ENCODE measurements around the gene KDF1. TPM values are rescaled to one million over a fixed set of nuclear protein-coding genes. Genes with fewer than 3 reads are reported as not detected.

The KDF1 gene, protein sequence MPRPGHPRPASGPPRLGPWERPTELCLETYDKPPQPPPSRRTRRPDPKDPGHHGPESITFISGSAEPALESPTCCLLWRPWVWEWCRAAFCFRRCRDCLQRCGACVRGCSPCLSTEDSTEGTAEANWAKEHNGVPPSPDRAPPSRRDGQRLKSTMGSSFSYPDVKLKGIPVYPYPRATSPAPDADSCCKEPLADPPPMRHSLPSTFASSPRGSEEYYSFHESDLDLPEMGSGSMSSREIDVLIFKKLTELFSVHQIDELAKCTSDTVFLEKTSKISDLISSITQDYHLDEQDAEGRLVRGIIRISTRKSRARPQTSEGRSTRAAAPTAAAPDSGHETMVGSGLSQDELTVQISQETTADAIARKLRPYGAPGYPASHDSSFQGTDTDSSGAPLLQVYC
- total RNA-seq = under 1 TPM in 1 of 2 donors, not detected in 1; 0.27 TPM

DNA sequence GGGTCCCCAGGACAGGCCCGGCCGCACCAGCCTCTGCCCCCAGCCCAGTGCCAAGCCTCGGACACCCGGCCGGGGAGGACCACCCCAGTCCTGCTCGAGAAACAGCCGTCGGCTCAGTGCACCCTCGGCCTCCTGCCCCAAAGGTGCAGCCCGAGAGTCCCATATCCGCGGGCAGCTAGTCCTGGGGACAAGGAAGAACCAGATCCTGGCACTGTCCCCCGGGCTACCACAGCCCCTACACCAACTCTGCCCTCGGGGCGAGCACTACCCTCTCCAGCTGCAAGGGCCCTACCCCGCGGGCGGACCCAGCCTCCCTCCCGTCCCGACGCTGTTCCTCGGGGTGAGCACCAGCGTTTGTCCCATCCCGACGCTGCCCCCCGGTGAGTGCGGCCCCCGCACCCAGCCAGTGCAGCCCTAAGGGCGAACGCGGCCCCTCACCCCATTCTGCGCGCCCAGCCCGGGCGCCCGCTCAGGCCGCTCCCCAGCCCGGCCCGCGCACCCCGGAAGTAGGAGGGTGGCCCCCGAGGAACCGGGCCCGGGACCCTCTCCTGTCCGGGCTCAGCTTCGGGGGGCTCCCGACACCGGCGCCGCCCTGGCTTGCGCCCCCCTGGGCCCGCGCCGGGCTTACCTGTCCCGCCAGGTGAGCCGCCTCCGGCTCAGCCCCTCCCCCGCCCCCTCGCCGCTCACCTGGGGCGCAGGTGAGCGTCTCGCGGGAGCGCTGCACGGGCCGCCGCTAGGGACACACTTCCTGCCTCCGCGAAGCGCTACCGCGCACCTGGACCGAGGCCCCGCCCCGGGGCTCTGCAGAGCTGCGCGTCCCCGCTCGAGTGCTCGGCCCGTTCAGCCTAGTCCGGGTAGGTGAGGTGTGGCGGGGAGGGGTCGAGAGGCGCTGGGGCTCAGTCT, at the start of gene KDF1:
Gene KDF1 (minus strand): TSS at position 747 of the 903 bp plus-strand sequence. CDS start 8,088 bp downstream, outside the sequence.
- no peaks in the 10 kb centered on the region for H3K9me3 Mint-ChIP-seq
- H3K36me3 Mint-ChIP-seq = peaks cover 0 to 5% of the 10 kb centered on the region in 2 donors
- DNase-seq (ENCODE audit: low spot score in 2 of 2) (peak in 1 of 2 donors; percentile 43), ATAC-seq (peak; percentile 54 to 72)
- no peak within 1 kb of the TSS for H3K27ac Mint-ChIP-seq

DNA sequence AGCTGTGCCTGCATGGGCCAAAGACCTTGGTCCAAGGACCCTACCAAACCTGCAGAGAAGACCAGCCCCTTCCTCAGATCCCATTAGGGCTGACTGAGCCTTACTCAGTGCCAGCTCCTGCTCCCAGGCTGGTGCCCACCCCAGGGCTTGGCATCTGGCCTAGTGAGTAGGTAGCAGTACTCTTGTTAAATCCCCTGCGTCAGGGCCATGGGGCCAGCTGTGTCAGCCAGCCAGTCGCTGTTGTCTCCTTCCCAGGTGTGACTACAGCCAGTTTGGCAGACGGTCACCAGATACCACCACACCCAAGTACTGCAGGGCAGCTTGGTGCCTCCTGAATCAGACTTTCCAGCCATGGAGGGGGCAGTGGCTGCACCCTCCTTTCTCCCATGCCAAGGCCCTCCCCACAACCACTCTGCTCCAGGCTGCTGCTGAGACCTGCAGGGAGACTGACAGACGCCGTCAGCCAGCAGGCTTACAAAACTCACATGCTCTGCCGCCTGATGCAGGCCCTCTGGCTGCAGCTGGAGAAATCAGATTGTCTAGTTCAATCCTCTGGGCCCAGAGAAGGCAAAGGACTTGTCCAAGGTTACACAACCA, 49.4 kb upstream of the KDF1 start:
- DNase-seq (ENCODE audit: low spot score in 2 of 2) (no peak), ATAC-seq (no peak)
- H3K36me3 Mint-ChIP-seq = no peaks in the 10 kb centered on the region
- H3K27ac Mint-ChIP-seq = no peak overlapping the region
- no peaks in the 10 kb centered on the region for H3K9me3 Mint-ChIP-seq

DNA sequence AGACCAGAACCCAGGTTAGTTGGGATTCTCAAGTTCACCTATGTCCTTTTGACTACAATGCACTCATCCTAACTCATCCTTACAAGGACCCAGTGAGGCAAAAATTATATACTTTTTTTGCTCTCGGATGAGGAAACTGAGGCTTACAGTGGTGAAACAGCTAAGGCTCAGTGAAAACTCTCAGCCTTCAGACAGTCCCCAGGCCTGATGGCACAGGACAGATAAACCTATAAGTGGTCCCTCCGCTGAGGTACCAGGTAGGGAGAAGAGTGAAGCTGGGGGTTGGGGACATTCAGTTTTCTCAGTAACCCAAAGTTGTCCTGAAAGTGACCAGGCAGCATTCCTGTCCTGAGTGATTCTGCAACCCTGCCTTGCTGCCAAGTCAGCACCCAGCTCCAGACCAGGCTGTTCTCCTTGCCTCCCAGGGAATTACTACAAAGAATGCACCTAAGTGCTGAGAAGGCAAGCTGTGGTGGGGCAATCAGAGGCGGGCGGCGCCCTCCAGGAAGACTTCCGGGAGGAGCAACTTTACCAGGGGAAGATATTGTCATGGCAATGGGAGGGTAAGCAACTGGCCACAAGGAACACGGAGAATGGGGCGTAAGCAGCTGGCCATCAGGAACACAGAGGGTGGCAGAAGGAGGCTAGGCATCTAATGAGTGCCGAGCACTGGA, 47.8 kb upstream of the KDF1 start:
- no peaks in the 10 kb centered on the region for H3K36me3 Mint-ChIP-seq
- no peak overlapping the region for H3K27ac Mint-ChIP-seq
- no peaks in the 10 kb centered on the region for H3K9me3 Mint-ChIP-seq
- DNase-seq (ENCODE audit: low spot score in 2 of 2) (no peak), ATAC-seq (no peak)

DNA sequence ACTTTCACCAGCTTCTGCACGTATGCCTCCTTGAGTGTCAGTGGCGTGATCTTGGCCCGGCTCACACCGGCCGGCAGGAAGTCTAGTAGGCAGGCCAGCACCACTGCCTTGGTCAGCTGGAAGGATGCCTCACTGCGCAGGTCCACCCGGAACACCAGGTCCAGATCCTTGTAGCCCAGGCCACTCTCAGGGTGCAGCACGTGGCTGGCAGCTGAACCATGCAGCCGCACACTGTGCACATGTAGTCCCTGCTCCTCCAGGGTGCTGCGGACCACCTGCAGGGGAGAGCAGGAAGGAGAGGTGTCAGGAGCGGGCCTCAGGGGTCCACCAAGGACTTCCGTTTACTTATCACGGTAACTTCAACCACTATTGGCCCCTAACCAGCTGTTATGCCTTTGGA, 46.4 kb upstream of the KDF1 start:
- ATAC-seq = no peak
- no peaks in the 10 kb centered on the region for H3K9me3 Mint-ChIP-seq
- no peaks in the 10 kb centered on the region for H3K36me3 Mint-ChIP-seq
- H3K27ac Mint-ChIP-seq = no peak overlapping the region
- no peak for DNase-seq (ENCODE audit: low spot score in 2 of 2)

DNA sequence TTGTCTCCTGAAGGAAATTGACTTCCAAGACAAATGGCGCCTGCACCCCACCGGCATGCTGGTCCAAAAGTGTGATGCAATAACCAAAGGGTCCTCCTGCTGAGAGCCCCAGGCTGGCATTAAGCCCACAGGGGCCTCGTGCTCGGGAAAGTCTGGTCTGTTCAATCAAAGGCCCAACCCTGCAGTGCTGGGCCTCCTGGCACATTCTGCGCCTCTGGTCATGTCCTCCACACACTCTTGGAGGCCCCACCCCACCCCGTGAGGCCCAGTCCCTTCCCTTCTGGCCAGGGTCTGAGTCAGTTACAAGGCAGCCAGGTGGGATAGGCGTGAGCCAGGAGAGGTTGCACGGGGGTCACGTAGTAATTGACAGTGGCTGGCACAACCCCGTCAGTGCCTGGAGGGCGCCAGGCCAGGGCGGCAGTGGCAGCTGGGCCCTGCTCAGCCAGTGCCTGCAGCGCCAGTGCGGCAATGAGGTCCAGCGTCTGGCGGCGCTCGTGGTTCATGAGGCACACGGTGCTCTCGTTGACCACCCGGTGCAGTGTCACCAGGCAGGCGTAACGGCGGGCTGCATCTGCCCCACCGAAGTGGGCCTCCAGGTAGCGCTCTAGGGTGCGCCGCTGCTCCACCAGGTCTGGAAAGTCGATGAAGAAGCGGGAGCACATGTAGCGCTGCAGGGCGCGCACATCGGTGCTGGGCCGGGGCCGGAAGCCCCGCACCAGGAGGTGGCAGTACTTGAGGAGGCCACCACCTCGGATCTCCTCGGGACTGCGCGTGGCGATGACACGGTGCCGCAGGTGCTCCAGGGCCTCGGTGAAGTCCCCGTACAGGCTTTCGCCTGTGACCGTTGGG, 45.6 kb upstream of the KDF1 start:
- no peak for DNase-seq (ENCODE audit: low spot score in 2 of 2)
- H3K27ac Mint-ChIP-seq = no peak overlapping the region
- no peaks in the 10 kb centered on the region for H3K36me3 Mint-ChIP-seq
- no peaks in the 10 kb centered on the region for H3K9me3 Mint-ChIP-seq
- no peak for ATAC-seq

DNA sequence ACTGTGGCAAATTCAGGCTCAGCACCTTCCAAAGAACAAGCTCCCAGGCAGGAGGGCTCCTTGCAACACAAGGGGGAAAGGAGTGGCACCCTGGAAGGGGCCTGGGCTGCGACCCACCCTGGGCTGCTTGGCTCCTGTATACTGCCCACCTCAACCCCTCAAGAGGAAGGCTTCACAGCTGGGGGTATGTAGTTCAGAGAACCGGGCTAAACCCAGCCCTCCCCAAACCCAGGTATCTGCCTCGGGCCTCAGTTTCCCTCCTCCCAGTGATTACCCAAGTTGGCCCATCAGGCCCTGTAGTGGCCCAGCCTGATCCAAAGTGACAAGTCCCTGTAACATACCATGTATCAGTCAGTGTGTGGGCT, 44.9 kb upstream of the KDF1 start:
- H3K36me3 Mint-ChIP-seq = no peaks in the 10 kb centered on the region
- ATAC-seq = no peak
- no peak for DNase-seq (ENCODE audit: low spot score in 2 of 2)

DNA sequence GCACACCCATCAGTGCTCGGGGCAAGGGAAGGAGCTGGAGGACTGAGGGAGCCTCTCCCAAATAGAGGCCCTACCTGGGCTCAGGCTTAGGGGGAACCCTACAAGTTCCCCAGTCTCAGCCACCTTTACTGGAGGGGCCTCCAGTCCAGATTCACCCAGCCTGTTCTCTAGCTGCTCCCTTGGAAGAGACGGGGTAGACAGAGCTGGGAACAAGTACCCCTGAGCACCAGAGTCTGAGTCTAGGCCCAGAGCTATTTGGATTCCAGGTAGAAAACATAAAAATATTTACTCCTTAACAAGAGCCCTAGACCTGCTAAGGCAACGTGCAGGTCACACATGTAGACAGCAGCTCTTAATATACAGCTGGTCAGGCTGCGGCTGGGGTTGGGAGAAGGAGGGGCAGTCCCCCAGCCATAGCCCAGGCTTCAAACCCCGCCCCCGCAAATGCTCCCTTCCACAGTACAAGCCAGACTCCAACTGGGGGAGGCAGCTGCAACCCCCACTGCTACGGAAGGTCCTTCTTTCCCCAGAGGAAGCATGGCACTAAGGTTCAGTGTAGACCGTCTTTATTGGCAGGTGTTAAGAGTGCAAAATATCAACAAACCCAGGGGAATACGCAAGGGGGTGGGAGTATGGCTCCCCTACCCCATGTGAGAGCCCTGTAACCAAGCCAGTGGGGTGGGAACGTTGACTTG, 44.4 kb upstream of the KDF1 start:
- Mint-ChIP-seq H3K9me3 (no peaks in the 10 kb centered on the region), H3K36me3 (no peaks in the 10 kb centered on the region), H3K27ac (no peak overlapping the region)
- DNase-seq (ENCODE audit: low spot score in 2 of 2) (no peak), ATAC-seq (no peak)

More for the DNA sequence above, 44.9 kb upstream of the KDF1 start:
- no peaks in the 10 kb centered on the region for H3K9me3 Mint-ChIP-seq
- no peak overlapping the region for H3K27ac Mint-ChIP-seq

DNA sequence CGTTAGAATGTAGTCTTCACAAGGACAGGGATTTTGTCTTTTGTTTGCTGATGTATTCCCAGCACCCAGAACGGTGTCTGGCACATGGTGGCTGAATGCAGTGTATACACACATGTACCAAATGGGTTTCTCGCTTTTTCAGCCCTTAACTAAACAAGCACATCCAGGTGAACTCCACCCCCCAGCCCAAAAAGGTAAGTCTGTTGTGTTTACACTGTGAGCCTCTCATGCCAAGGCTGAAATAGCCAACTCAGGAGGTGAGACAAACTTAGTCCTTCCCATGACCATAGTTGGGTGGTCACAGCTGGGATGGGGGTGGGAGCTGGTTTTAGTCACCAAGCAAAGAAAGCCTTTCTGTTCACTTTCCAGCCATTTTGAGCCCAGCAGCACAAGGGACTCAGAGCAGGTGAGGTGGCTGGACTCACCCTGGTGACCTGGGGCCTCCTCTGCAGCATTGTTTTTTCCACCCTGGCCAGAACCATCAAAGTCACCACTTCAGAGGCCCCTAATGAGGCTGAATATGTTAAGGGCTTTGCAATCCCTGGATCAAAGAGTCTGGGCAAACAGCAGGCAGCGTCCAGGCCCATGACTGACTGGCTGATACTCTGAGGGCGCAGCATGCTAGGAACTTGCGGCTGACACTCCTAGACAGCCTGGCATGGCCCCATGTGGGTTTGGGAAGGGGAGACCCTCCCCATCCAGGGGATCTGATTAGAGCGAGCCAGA, 43.6 kb upstream of the KDF1 start:
- no peak for DNase-seq (ENCODE audit: low spot score in 2 of 2)
- Mint-ChIP-seq H3K9me3 (no peaks in the 10 kb centered on the region), H3K27ac (no peak overlapping the region), H3K36me3 (no peaks in the 10 kb centered on the region)
- ATAC-seq = no peak

DNA sequence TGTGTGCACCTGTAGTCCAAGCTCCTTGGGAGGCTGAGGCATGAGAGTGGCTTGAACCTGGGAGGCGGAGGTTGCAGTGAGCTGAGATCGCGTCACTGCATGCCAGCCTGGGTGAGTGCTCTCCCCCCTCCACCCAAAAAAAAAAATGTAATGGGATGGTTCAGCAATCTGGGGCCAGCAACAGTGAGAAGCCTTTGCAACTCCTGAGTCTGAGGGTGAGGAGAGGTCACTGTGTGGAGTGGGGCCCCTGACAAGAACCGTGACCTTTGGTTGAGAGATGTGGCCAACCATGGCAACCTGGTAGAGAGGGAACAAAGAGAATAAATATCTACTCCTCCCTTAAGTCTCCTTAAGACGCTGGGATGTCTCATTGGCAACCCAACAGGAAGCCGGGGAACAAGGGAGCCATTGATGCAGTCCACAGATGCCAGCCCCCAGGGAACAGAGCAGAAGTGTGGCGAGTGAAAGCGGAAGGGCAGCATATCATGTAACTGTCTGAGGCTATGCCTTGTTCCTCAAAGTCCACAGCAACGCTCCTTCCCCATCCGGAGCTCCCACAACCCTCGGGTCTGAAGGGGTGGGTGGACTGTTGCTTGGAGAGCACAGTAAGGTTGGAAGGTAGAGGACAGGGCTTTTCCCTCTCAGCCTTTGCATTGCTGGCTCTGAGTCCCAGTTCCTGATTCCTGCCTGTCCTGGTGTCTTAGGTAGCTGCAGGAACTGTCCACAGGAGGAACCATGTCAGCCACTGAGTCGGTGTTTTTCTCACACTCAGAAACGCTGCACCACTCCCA, 41.5 kb upstream of the KDF1 start:
- Mint-ChIP-seq H3K9me3 (no peaks in the 10 kb centered on the region), H3K27ac (peak overlapping the region in 1 of 2 donors; percentile 47), H3K36me3 (no peaks in the 10 kb centered on the region)
- no peak for ATAC-seq
- no peak for DNase-seq (ENCODE audit: low spot score in 2 of 2)

DNA sequence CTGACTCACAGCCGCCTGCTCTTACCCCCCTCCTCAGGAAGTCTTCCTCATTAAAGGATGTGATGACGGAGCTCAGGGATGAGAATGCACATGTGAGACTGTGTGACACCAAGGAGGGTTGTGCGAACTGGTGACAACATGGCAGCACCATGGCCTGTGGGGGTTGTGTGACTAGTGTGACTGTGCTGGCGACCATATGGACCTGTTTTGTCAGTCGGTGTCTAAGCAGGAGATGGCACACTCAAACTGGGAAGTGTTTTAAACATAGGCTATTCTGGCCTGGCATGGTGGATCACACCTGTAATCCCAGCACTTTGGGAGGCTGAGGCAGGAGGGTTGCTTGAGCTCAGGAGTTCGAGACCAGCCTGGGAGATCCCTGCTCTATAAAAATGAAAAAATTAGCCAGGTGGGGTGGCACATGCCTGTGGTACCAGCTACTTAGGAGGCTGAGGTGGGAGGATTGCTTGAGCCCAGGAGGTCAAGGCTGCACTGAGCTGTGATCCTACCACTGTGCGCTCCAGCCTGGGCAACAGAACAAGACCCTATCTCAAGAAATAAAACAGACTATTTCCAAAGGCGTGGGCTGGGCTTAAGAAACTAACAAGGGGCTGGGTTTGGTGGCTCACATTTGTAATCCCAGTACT, 40.7 kb upstream of the KDF1 start:
- Mint-ChIP-seq H3K9me3 (no peaks in the 10 kb centered on the region), H3K36me3 (no peaks in the 10 kb centered on the region), H3K27ac (no peak overlapping the region)
- ATAC-seq (no peak), DNase-seq (ENCODE audit: low spot score in 2 of 2) (no peak)

DNA sequence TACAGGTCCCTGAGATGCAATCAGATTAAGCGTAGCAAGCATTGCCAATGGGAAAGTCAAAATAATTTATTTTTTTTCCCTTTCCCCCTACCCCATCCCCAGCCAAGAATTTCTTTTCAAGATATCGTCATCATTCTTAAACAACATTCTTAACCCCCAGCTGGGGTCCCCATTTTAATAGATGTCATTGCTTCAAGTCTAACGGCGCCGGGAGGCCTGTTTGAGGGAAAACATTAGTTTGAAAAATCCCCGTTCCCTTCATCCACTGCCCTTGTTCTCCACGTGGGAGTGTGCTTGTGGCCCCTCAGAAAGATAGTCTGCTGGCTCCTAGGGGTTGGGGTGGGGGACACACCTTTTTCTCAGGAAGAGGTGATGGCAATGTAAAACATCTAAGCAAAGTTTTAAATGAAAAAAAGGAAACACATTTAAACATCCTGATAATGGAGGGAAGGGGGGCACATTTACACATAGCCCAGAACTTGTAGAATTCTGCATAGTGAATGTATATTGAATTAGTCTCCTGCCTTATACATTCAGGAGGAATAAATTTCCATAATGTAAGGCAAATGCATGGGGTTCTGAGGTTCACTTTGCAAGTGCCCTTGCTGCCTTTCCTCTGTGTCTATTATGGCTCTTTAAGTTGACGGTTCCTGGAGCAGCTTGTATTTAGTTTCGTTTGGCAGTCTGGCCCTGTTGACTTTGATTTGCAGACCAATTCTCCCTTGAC, 40.0 kb upstream of the KDF1 start:
- no peak overlapping the region for H3K27ac Mint-ChIP-seq
- no peaks in the 10 kb centered on the region for H3K9me3 Mint-ChIP-seq
- ATAC-seq (no peak), DNase-seq (ENCODE audit: low spot score in 2 of 2) (no peak)
- no peaks in the 10 kb centered on the region for H3K36me3 Mint-ChIP-seq

DNA sequence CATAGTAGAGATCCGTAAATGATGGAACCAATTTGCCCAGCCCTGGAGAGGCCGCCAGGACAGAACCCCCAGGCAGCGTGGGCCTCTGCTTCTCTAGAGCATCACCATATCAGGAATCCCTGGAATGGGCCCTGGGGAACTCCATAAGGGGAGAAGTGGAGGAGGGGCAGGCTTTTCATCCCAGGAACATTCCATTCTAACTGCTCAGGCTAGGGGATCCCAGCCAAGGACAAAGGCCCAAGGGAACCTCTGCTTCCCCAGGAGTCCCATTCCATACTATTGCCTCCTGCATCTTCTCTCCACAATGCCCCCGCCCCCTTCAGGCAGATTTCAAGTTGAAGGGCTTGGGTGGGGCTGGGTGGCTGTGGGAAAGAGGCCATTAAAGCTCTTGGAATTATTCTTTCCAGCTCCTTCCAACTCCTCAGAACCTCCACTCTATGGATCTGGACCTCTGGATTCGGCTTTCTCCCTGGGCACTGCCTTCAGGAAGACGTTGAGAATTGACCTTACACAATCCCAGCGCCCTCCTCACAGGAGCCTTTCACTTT, 39.2 kb upstream of the KDF1 start:
- Mint-ChIP-seq H3K27ac (no peak overlapping the region), H3K9me3 (no peaks in the 10 kb centered on the region), H3K36me3 (no peaks in the 10 kb centered on the region)
- DNase-seq (ENCODE audit: low spot score in 2 of 2) = no peak
- no peak for ATAC-seq
